CD4-positive, alpha-beta T cell treated with Interleukin-6 for 4 hours (primary cell): ENCODE results near the gene LRRC55.

Experiments used
- DNase-seq: peaks from one replicate; pipeline ENCODE4 v3.0.0-alpha.2; 2020; ENCODE audit warnings: mixed read lengths

LRRC55 gene

DNA sequence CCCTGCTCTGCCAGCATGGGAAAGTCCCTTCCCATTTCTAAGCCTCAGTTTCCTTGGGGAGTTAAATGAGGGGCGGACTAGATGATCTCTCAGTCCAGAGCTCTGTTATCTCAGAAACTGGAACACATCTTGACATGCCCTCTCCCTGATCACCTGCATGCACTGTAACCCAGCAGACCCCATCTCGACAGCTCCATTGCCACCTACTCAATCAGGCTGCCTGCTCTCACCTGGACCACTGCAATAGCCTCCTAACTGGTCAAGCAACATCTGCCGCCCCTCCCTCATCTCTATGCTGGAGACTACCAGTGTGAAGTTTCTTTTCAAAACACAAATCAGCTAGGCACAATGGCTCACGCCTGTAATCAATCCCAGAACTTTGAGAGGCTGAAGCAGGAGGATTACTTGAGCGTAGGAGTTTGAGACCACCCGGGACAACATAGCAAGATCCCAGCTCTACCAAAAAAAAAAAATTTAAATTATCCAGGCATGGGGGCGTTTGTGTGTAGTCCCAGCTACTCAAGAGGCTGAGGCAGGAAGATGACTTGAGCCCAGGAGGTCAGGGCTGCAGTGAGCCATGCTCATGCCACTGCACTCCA is 22.2 kb downstream of the LRRC55 start:
- no peak for DNase-seq

DNA sequence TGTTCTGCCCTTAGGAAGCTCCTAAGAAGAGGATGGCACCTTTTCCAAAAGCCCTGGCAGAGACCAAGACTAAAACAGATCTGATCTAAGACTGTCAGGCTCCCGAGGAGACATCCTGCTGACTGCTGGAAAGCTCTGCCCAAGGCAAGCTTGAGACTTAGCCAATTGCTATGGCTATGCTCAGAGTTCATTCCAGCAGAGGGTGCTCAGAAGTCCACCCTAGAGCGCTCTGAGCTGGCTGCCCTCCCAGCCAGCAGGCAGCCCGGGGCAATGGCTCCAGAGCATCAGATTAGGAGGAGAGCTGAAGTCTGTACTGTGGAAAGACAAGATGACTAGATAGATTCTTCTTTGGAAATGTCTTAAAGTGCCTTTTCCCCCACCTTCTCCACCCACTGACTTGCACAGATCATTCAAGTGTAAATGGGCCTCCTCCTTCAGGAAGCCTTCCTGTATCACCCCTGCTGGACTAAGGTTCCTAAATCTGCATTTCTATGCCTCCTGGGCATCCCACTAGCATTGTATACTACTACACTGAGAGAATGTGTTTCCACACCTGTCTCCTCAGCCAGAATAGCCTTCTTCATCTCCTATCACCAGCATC is 23.4 kb downstream of the LRRC55 start:
- DNase-seq = no peak

DNA sequence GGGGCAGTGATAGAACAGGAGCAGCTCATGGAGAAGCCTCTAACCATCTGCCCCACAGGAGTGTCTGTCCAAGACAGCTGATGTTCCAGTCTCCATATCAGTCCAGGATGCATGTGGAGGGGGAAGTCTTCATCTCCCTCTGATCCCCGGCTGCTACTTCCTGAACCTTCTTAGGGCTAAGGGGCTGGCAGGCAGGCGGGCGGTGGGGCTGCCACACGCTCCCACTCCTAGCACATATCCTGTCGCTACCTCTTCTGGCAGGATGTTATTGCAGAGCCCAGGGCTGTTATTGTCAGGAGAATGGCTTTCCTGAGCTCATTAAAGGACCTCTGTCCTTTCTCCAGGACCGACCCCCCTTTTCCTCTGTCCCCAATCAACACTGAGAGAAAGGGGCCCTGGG is 25.4 kb downstream of the LRRC55 start:
- DNase-seq = no peak

DNA sequence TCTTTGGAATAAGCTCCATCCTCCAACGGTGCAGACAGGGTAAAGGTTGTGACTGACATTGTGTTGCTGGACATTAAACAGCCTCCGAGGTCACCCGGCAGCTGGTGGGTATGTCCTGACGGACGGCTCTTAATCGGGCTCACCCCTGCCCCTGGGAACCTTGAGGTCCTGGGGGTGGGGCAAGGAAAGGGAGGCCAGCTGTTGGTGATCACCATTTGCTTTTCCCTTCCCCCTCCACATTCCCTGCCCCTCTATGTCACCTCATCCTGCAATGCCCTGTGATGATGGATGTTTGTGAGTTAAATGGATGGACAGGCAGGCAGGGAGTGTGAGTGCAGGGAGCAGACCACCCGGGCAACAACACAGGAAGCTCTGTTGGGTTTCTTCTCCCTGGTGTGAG is 29.0 kb downstream of the LRRC55 start:
- DNase-seq = no peak

DNA sequence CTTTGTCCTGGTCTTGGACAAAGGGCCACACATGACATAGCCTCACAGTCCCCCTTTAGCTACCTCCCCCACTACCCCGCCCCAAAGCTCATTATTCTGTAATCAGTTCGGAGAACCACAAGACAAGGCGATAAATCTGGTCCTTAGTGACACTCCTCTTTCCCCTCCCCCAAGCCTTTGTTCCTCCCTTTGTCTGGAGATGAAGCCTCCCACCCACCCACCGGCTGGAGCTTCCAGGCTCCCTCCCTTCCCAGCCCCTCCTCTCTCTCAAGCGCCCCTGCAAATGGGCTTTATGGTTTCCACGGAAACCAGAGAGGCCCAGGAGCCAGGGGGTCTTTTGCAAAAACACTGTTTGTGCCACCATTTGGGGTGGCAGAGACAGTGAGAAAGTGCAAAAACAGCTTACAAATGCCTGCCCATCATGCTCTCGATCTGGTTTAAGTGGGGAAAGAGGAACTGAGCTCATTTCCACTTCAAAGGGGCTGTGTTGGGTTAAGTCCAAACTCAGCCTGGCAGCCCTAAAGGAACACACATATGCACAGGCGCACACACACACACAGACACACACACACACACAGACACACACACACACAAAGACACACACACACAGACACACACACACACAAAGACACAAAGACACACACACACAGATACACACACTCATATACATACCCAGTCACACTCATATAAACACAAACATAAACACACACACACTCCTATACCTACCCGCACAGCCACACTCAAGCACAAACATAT is 31.8 kb downstream of the LRRC55 start:
- DNase-seq = no peak

DNA sequence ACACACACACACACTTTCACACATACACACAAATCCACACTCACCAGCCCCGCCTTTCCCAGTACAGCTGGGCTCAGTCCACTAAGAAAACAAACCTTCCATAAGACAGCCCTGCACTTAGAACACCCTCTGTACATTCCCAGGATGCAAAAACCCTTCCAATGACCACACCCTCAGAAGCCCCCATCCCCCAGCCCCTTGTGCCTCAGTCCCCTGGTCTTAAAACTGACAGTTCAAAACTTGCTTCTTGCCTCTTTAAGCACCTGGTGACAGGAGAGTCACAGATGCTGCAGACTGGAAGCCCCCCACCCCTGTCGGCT is 32.3 kb downstream of the LRRC55 start:
- no peak for DNase-seq

DNA sequence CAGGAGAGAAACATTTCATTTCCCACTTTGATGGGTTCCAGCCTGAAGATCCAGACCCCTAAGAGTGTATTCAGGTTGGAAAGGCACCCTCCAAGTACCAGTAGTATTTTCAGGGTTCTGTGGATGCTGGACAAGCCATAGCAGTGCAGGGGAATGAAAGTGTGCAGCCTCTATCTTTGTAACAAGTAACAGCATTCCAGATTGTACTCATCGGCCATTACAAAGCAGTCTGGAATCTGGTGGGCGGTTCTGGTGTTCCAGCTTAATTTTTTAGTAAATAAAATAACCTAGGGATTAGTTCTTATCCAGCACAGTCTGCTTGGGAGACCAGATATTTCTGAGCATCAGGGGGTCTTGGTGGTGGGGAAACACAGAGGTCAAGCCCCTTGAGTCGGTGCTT is 32.7 kb downstream of the LRRC55 start:
- DNase-seq = no peak

DNA sequence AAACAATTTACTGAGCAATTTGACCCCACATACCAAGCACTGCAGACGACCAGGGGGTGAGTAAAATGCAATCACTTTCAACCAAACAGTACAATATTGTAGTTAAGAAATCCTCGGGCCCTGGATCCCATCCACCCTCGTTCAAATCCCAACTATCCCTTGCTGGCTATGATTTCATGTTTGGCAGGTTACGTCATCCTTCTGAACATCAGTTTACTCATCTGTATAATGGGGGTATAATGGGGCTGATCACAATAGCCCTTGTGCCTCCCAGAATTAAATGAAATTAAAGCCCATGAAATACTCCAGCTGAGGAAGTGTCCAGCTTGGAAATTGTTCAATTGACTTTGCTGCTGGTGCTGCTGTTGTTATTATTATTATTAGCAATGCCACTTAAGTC is 34.7 kb downstream of the LRRC55 start:
- DNase-seq = no peak

DNA sequence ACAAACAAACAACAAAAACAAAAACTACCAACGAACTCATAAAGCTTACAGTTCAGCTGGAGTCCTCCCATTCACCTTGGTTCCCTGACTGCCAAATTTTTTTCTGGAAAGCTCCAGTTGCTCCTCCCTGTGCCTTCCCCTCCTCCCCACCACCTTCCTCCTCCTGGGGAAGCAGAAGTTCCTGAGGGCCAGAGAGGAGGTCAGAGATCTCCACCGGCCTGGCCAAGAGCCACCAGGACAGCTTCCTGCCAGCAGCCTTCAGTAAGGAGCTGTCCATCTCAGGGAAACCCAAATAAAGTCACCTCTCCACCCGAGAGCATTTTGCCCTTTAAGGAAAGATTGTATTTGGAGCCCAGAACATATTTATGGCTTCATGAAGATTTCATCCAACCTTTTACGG is 35.3 kb downstream of the LRRC55 start:
- no peak for DNase-seq

DNA sequence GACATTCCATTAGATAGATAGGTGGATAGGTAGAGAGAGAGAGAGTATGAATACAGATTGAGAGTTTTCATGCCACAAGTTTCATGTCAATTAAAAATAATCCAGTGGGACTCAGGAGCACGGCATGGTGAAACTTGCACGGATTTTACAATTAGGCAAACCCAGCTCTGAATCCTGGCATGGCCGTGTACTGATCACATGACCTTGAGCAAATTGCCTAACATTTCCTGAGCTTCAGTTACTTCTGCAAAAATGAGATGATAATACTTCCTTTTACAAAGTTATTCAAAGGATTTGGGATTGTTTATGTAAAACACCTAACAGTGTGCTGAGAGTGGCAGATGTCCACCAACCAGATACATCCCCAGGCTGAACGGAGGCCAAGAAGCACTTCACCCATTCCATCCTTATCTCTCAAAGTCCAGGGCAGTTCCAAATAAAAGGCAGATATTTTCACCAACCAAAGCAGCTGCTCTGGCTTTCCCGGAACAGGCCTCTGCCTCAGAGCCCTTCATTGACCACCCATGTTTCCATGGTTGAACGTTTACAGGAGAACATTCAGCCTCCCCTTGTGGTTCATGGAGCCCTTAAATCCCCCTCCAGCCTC is 37.4 kb downstream of the LRRC55 start:
- DNase-seq = no peak

DNA sequence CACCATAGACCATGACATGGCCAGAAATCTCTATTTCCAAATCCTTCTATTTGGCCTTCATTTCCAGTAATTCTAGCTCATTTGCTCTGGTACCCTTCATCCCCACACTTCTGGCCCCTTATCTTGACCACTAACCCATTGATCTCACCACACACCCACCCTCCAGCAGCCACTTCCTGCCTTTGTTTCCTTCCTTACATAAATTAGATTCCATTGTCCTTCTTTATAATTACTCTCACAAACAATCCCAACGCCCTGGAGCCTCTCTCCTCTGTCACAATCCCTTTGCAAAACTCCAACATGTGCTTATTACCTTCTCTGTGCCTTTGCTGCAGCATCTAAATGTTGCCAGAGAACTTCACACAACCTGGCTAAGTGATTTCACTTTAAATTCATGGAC is 40.5 kb downstream of the LRRC55 start:
- DNase-seq = no peak

DNA sequence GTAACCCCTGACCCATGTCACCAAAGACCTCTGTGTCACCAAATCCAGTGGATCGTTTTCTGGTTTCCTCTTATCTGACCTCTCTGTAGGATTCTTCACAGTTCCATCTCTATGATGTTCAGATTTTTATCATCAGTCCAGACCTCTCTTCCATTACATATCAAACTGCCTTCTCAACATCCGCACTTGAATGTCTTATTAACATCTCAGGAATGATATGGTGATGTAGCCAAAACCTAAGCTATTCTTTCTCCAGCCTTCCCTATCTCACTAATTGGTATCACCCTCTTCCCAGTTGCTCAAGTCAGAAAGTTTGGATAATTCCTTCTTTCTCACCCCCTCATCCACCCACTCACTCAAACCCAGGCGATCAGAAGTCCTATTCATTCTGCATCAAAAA is 41.8 kb downstream of the LRRC55 start:
- no peak for DNase-seq

DNA sequence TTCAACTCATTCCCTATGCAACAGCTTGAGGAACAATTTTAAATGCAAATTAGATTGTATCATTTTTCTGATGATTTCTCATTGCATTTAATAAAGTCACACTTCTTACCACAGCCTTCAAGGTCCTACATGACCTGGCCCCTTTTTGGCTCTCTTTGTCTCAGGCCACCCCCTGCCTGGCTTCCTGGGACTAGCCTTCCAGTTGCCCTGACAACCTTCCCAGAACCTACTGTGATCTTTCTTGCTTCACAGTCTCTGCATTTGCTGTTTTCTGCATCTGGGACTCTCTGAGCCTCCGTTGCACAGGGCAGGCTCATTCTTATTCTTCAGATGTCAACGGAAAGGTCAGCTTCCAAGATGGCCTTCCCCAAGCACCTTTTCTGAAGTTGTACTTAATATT is 42.4 kb downstream of the LRRC55 start:
- DNase-seq = no peak

DNA sequence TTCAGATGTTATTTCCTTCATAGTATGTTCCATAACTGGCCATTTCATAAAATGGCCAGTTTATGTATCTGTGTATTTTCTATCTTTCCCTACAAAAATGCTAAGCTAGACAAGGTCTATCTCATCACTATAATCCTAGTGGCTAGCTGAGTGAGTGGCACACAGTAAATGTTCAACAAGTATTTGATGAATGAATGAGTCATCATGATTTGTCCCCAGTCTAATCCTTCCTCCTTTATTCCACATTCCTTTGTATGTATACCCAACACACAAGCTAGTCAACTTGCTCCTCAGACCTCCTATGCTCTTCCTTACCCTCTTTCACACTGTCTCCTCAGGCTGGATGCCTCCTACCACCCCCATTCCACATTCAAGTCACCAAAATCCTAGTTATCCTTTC is 42.8 kb downstream of the LRRC55 start:
- DNase-seq = no peak

DNA sequence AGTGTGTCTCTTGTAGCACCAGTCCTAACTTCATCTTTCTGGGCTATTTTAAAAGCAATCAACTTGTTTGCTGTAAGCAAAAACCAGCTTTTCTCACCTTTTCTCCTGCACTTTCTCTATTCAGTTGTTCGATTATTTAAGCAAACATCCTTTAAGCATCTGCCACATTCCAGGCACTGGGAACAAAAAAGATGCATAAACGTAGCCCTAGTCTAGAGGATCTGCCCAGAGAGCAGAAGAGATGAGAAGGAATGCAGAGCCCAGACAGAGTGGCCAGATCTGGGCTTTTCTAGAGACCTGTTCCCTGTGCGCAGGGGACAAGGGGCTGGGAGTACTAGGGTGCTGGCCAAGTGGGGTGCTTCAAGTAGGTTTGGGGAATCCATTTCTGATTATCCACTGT is 46.8 kb downstream of the LRRC55 start:
- no peak for DNase-seq

DNA sequence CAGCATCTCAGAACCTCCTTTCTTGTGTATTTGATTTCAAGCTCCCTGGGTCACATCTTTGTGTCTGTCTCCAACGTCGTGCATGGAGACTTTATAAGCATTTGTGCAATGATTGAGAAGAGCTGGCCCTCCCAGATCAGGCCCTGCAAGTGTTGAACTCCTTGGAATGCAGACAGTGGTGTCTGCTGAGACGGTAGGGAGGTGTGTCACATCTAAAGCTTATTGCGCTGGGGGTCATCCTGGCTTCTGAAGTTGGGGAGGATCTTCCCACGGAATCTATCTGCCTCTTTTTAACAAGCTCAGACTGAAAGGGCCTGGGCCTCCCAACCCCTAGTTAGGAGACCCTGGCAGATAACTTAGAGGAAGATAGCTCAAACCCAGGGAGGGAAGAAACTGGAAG is 48.6 kb downstream of the LRRC55 start:
- no peak for DNase-seq

DNA sequence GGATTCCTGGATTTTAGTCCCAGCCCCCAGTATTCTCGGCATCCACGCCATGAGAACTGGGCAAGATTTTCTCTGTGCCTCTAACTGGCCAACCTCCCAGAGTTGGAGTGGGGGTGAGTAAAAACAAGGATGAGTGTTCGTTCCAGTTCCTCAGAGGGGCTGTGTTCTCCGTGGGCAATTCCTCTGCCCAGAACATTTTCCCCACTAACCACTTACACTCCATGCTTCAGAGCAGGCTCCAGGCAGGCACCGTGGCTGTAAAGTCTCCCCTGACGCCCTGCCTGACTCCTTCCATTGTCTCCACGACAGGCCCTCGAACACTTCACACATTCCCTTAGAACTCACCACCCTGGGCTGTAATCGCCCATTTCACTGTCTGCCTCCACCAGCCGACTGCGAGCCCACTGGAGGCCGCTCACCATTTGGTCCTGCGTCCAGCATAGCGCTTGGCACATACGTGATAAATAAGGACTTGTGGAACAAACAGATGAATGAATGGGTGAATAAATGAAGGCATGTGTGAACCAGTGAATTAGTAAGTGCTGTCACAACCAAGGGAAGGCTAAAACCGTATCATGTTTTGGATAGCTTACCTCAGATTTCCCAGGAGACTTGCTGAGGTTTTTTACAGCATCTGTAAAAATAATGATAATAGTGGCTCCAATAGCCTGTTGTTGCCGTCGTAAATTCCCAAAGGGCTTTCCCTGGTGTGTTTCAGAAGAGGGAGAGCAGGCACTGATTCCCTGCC is 49.2 kb downstream of the LRRC55 start:
- no peak for DNase-seq

DNA sequence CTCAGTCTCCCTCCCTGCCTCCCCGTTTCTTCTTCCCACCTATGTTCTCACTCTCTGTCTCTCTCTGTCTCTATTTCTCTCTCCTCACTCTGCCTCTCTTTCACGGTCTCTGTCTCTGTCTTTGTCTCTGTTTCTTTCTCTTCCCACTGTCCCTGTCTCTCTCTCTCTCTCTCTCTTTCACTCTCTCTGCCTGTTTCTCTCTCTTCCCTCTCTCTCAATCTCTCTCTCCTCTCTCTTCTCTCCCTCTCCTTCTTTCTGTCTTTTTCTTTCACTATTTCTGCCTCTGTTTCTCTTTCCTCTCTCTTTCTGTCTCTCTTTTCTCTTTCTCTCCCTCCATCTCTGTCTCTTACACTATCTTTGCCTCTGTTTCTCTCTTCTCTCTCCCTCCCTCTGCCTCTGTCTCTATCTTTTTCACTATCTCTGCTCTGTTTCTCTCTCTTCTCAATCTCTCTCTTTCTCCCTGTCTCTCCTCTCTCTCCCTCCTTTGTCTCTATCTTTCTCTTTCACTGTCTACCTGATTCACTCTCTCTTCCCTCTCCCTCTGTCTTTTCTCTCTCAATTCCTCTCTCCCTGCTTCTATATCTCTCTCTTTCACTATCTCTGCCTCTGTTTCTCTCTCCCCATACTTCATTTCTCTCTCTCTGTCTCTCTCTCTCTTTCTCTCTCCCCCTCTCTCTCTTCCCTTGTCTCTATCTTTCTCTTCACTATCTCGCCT is 49.9 kb downstream of the LRRC55 start:
- no peak for DNase-seq

DNA sequence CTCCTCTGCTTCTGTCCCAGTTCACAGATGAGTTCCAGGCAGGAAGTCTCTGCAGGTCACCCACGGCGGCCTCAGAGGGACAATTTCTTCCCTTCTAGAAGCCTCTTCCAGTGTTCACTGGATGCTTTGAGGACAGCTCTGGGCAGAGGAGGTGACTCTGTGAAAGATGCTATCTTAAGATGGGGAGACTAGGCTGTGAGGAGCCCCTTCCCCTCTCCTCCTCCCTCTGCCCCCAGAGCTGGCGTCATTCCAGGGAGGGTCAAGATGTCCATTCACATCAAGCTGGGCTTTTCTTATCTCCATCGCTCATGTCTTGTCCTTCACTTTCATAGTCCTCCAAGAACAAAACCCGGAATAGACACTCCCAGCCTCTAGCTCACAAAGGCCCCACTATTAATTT is 51.9 kb downstream of the LRRC55 start:
- no peak for DNase-seq

DNA sequence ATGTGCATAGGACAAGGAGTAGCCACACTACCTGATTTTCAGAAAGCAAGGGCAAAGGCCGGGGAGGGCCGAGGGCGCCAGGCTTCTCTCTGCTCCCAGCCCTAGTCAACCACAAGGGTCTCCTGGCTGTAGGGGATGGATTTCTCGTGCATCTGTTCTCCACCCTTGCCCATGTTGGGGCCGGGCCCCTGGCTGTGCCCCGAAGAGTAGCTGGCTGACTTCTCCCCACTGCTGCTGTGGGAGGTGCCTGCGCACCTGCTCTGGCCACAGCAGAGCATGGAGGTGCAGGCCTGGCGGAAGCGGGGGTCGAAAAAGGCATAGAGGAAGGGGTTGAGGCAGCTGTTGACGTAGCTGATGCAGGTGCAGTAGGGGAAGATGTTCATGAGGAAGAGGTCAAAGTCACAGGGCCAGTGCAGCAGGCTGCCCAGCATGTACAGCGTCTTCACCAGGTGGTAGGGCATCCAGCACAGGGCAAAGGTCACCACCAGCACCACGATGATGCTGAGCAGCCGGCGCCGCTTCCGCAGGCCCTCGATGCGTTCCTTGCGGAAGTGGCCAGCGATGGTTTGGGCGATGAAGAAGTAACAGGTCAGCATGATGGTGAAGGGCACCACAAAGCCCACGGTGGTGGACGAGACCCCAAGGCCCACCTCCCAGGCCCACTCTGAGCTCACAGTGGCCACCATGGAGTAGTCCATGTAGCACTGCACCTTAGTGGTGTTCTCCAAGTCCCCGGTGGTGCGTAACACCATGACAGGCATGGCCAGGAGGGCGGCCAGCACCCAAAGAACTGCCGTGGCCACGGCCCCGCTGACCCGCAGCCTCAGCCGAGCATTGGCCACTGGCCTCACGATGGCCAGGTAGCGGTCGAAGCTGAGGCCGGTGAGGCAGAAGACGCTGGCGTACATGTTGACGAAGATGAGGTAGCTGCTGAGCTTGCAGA is 54.3 kb downstream of the LRRC55 start:
- DNase-seq = no peak

DNA sequence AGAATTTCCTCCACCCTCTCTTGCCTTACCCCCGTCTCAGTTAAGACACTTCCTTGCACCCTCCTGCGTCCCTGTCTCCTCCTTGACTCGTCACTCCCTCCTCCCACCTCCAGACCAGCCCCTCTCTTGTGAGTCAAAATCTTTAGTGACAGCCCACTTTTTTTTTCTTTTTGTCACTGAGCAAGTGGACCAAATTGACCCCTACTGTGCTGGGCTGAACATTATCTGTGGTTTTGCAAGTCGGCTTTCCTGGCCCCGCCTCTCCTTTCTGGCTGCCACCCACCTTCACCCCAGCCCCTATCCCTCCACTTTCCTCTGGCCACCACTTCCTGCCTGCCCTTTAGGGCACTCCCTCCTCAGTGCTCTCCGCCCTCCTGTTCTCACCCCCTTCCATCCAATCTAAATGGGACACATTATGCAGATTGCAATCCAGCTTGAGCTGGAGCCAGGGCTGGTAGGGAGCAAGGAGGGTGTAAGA is 55.5 kb downstream of the LRRC55 start, which contains the start of gene APLNR:
Gene APLNR, minus strand, starts transcription at position 47 of the 478 bp plus-strand sequence. CDS start 246 bp downstream, outside the sequence.
- DNase-seq = no peak
